Choroid plexus epithelial cell (primary cell): ENCODE data around the gene ACSL4.
"Not testable (repeated sequence)": the region's sequence is repeated elsewhere in the genome, so short reads cannot be mapped to it uniquely, and the experiment has no call there.

ENCODE experiments used
- DNase-seq: peaks from one replicate; pipeline ENCODE4 v3.0.0-alpha.2; 2010; ENCODE audit warnings: low read depth
- H3K4me3 ChIP-seq: 2 replicates; pipeline ENCODE4 v1.5.1; 2011; ENCODE audit warnings: low read depth, mild to moderate bottlenecking, control low read depth, low read length, moderate library complexity
- CTCF ChIP-seq: conservative IDR thresholded peaks from 2 replicates; pipeline ENCODE4 v1.5.1; 2011; ENCODE audit warnings: low read depth, mild to moderate bottlenecking, control low read depth, inconsistent platforms, low read length, moderate library complexity

The ACSL4 gene

GRCh38 chrX:109655502-109656201 is 77.4 kb downstream of the ACSL4 start:
- TF ChIP-seq CTCF, result no peak
- no peak for DNase-seq
- H3K4me3 ChIP-seq, result no peak overlapping the region

- DNase-seq, result no peak
- no peak for TF ChIP-seq CTCF
Observed at GRCh38 chrX:109654516-109655109, 78.4 kb downstream of the ACSL4 start.

GRCh38 chrX:109644671-109645070 is 88.4 kb downstream of the ACSL4 start:
- not testable (repeated sequence) for H3K4me3 ChIP-seq, DNase-seq

More at GRCh38 chrX:109654516-109655109, 78.4 kb downstream of the ACSL4 start:
- no peak overlapping the region for H3K4me3 ChIP-seq

GRCh38 chrX:109643687-109644086 is 89.4 kb downstream of the ACSL4 start:
- TF ChIP-seq CTCF, result no peak
- H3K4me3 ChIP-seq, result no peak overlapping the region
- DNase-seq, result no peak

- TF ChIP-seq CTCF, result no peak
- H3K4me3 ChIP-seq, result no peak overlapping the region
- DNase-seq, result no peak
Observed at GRCh38 chrX:109638158-109638557, 94.9 kb downstream of the ACSL4 start.

GRCh38 chrX:109637477-109637876 is 95.6 kb downstream of the ACSL4 start:
- not testable (repeated sequence) for DNase-seq, H3K4me3 ChIP-seq

- DNase-seq, result peak; percentile 49
- TF ChIP-seq CTCF, result peak; percentile 64
- H3K4me3 ChIP-seq, result no peak overlapping the region
Observed at GRCh38 chrX:109635146-109635545, 97.9 kb downstream of the ACSL4 start.

GRCh38 chrX:109632906-109633504 is 100.1 kb downstream of the ACSL4 start:
- TF ChIP-seq CTCF, result peak; percentile 59
- no peak overlapping the region for H3K4me3 ChIP-seq
- peak; percentile 53 for DNase-seq
